GM21576 (cell line): ENCODE data around the gene CAPSL.
"Not testable (repeated sequence)": the region's sequence is repeated elsewhere in the genome, so short reads cannot be mapped to it uniquely, and the experiment has no call there.

Experiments used
- ATAC-seq: cut with Tn5 transposase; IDR thresholded peaks from one replicate; pipeline ENCODE4 v1.9.1; 2021; ENCODE audit warnings: mild to moderate bottlenecking, moderate library complexity; ENCODE audit not compliant: unreplicated experiment

CAPSL gene

GRCh38 chr5:35877655-35878054 is 60.8 kb downstream of the CAPSL start:
- ATAC-seq, result no peak

GRCh38 chr5:35876922-35877321 is 61.5 kb downstream of the CAPSL start:
- ATAC-seq, result no peak

- ATAC-seq, result no peak
These were observed 62.0 kb downstream of the CAPSL start for GRCh38 chr5:35876454-35876853.

- no peak for ATAC-seq
These were observed 67.8 kb downstream of the CAPSL start for GRCh38 chr5:35870605-35871004.

- ATAC-seq, result no peak
These were observed 68.6 kb downstream of the CAPSL start for GRCh38 chr5:35869685-35870277.

- ATAC-seq, result no peak
These were observed 70.4 kb downstream of the CAPSL start for GRCh38 chr5:35867998-35868397.

- ATAC-seq, result peak; percentile 46
These were observed 75.3 kb downstream of the CAPSL start for GRCh38 chr5:35863159-35863558.

- ATAC-seq, result no peak
These were observed 76.3 kb downstream of the CAPSL start for GRCh38 chr5:35862126-35862525.

GRCh38 chr5:35861718-35862117 is 76.7 kb downstream of the CAPSL start:
- ATAC-seq, result no peak

GRCh38 chr5:35860686-35861085 is 77.7 kb downstream of the CAPSL start:
- ATAC-seq, result no peak

GRCh38 chr5:35859101-35859661 is 79.2 kb downstream of the CAPSL start:
- no peak for ATAC-seq

GRCh38 chr5:35857606-35858205 is 80.7 kb downstream of the CAPSL start:
- no peak for ATAC-seq

GRCh38 chr5:35856765-35857351 is 81.6 kb downstream of the CAPSL start, which contains the start of gene IL7R:
IL7R (plus strand) TSS chr5:35856891; CDS start chr5:35856978, 87 bp downstream.
- ATAC-seq, result no peak

GRCh38 chr5:35856186-35856764 is 82.1 kb downstream of the CAPSL start:
- ATAC-seq, result not testable (repeated sequence)

- no peak for ATAC-seq
These were observed 83.2 kb downstream of the CAPSL start for GRCh38 chr5:35855187-35855586.
